Upper lobe of left lung (tissue), 6 donors: Measurements from ENCODE around the gene IL21R. TPM values are rescaled to one million over a fixed set of nuclear protein-coding genes. Genes with fewer than 3 reads are reported as not detected.

Source experiments
- ATAC-seq, 2 donors: fragments of 200-7000 bp; cut with Tn5 transposase; one replicate each; pipeline ENCODE4 v1.9.1; 2022; ENCODE audit warnings: mild to moderate bottlenecking in 2 of 2, moderate library complexity in 2 of 2; ENCODE audit not compliant: low FRiP score in 2 of 2
- DNase-seq, 2 donors: peaks; one replicate each; pipeline ENCODE4 v3.0.0-alpha.2; 2019 to 2020
- H3K27ac ChIP-seq, 4 donors: fragments of 200-600 bp; sonication (generic); one replicate each; pipeline ENCODE4 v1.5.1; 2016 to 2019
- H3K27me3 ChIP-seq, 4 donors: fragments of 200-600 bp; sonication (generic); one replicate each; pipeline ENCODE4 v1.5.1; 2017 to 2019
- H3K36me3 ChIP-seq, 4 donors: fragments of 200-600 bp; sonication (generic); one replicate each; pipeline ENCODE4 v1.5.1; 2016 to 2019
- H3K4me1 ChIP-seq, 4 donors: fragments of 200-600 bp; sonication (generic); one replicate each; pipeline ENCODE4 v1.5.1; 2018 to 2019
- H3K4me3 ChIP-seq, 4 donors: fragments of 200-600 bp; sonication (generic); one replicate each; pipeline ENCODE4 v1.5.1; 2017 to 2019; ENCODE audit warnings: mild to moderate bottlenecking in 2 of 4, moderate library complexity in 1 of 4
- H3K9me3 ChIP-seq, 4 donors: fragments of 200-600 bp; sonication (generic); one replicate each; pipeline ENCODE4 v1.5.1; 2018 to 2019
- CTCF ChIP-seq, 6 experiments: fragments of 450-650 bp in 4 of 6; fragments of 200-600 bp in 2 of 6; sonication (generic) in 2 of 6; IDR thresholded peaks; one replicate each; pipeline ENCODE4 v1.5.1; 2016 to 2019; ENCODE audit warnings: antibody characterized with exemption in 6 of 6
- EP300 ChIP-seq, 4 donors: sonication (generic); formaldehyde crosslinking; IDR thresholded peaks; one replicate each; pipeline ENCODE4 v1.5.1; 2017; ENCODE audit warnings: antibody characterized with exemption in 4 of 4, control low read depth in 2 of 4
- POLR2A ChIP-seq, 4 donors: fragments of 450-650 bp; IDR thresholded peaks; one replicate each; pipeline ENCODE4 v1.5.1; 2016 to 2017; ENCODE audit warnings: antibody characterized with exemption in 4 of 4, mild to moderate bottlenecking in 2 of 4
- POLR2AphosphoS5 ChIP-seq, 2 donors: sonication (generic); formaldehyde crosslinking; IDR thresholded peaks; one replicate each; pipeline ENCODE4 v1.5.1; 2017; ENCODE audit warnings: antibody characterized with exemption in 2 of 2
- WGBS, 2 donors: methylation state at CpG; one replicate each; pipeline ENCODE4 v1.1.5; 2017 to 2018; 5-methylcytosine and 5-hydroxymethylcytosine counted together
- total RNA-seq, 6 donors: library from RNA; depleted of rRNA in 4 of 6; stranded (reverse); fragments of >200 nt in 4 of 6; gene quantifications; one replicate each; pipeline versions ENCODE4 v1.1.0 to v1.2.1, GENCODE V29; 2016 to 2021
- donor health status: DM: no; HTN: no; CAD: no; lungs with moderate emphysema.
- donor health status: DM: no; HTN: yes; CAD: no; lungs with severe emphysema.

IL21R gene
- total RNA-seq, 6 donors from 2014 or later: 2.0 to 10.1 (median 3.6) TPM

- Histone ChIP-seq H3K4me1 (no peaks in the 10 kb centered on the region), H3K36me3 (peaks cover 0 to 15% (median 6%) of the 10 kb centered on the region in 4 donors), H3K9me3 (peaks cover 0 to 5% (median 5%) of the 10 kb centered on the region in 4 donors), H3K4me3 (no peak overlapping the region), H3K27me3 (no peaks in the 10 kb centered on the region), H3K27ac (no peak overlapping the region)
- no peak for DNase-seq
- no peak for TF ChIP-seq CTCF (IDR thresholded peaks at IDR 0.05)
- 75 to 77% methylated on average over 17 to 18 of the region's 18 CpGs for WGBS, 2 donors
- no peak for ATAC-seq
These were observed 37.5 kb downstream of the IL21R start for GRCh38 chr16:27439271-27440018.

DNA sequence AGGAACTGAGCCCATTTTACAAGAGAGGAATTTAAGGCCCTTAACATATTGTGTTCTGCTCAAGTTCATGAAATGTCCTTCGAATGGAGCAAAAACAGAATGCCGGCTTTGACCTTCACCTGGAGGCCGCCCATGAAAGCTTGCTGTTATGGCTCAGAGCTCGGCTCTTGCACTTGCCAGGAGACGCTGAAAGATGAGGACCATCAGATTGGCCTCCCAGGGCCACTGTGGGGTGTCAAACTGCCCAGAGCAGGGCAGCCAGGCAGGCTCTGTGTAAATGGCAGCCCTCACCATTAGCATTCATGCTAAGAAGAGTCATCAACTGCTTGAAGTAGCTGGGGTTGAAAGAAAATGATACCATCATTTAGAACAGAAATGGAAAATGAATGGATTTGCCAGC, 39.3 kb downstream of the IL21R start:
- DNase-seq: no peak
- WGBS, 2 donors: 94 to 100% methylated on average over 3 to 5 of the region's 5 CpGs

GRCh38 chr16:27441998-27442397, 40.0 kb downstream of the IL21R start:
- Histone ChIP-seq H3K4me1 (no peaks in the 10 kb centered on the region), H3K4me3 (no peak overlapping the region), H3K36me3 (peaks cover 0 to 38% (median 17%) of the 10 kb centered on the region in 4 donors), H3K27ac (no peak overlapping the region), H3K9me3 (peaks cover 0 to 12% (median 9%) of the 10 kb centered on the region in 4 donors), H3K27me3 (no peaks in the 10 kb centered on the region)
- WGBS, 2 donors: 90 to 91% methylated on average over 8 of the region's 8 CpGs
- no peak for ATAC-seq
- DNase-seq: no peak
- no peak for TF ChIP-seq POLR2A (IDR thresholded peaks at IDR 0.05)
- no peak for TF ChIP-seq POLR2AphosphoS5 (IDR thresholded peaks at IDR 0.05)
- no peak for TF ChIP-seq CTCF (IDR thresholded peaks at IDR 0.05)
- no peak for TF ChIP-seq EP300 (IDR thresholded peaks at IDR 0.05)

More for the DNA sequence above, 39.3 kb downstream of the IL21R start:
- Histone ChIP-seq H3K4me1 (no peaks in the 10 kb centered on the region), H3K36me3 (peaks cover 0 to 31% (median 17%) of the 10 kb centered on the region in 4 donors), H3K27ac (no peak overlapping the region), H3K27me3 (no peaks in the 10 kb centered on the region), H3K9me3 (peaks cover 0 to 12% (median 9%) of the 10 kb centered on the region in 4 donors), H3K4me3 (no peak overlapping the region)
- no peak for TF ChIP-seq POLR2AphosphoS5 (IDR thresholded peaks at IDR 0.05)
- TF ChIP-seq POLR2A (IDR thresholded peaks at IDR 0.05): no peak
- no peak for TF ChIP-seq CTCF (IDR thresholded peaks at IDR 0.05)
- TF ChIP-seq EP300 (IDR thresholded peaks at IDR 0.05): no peak
- ATAC-seq: no peak

GRCh38 chr16:27444015-27444414, 42.0 kb downstream of the IL21R start:
- WGBS, 2 donors: 55 to 64% methylated on average over 2 of the region's 2 CpGs
- no peaks in the 10 kb centered on the region for H3K4me1 ChIP-seq
- DNase-seq (no peak), ATAC-seq (no peak)
- no peaks in the 10 kb centered on the region for H3K27me3 ChIP-seq
- H3K9me3 ChIP-seq: peaks cover 0 to 12% (median 9%) of the 10 kb centered on the region in 4 donors
- peaks cover 0 to 41% (median 17%) of the 10 kb centered on the region in 4 donors for H3K36me3 ChIP-seq
- H3K4me3 ChIP-seq: no peak overlapping the region
- no peak overlapping the region for H3K27ac ChIP-seq
- TF ChIP-seq CTCF (IDR thresholded peaks at IDR 0.05) (no peak), EP300 (IDR thresholded peaks at IDR 0.05) (no peak), POLR2A (IDR thresholded peaks at IDR 0.05) (no peak), POLR2AphosphoS5 (IDR thresholded peaks at IDR 0.05) (no peak)

GRCh38 chr16:27444470-27444869, 42.5 kb downstream of the IL21R start:
- H3K9me3 ChIP-seq: peaks cover 0 to 12% (median 9%) of the 10 kb centered on the region in 4 donors
- no peak overlapping the region for H3K4me3 ChIP-seq
- no peak for DNase-seq

More at GRCh38 chr16:27444470-27444869, 42.5 kb downstream of the IL21R start:
- WGBS, 2 donors: 89 to 100% methylated on average over 4 to 5 of the region's 5 CpGs
- TF ChIP-seq EP300 (IDR thresholded peaks at IDR 0.05) (no peak), POLR2A (IDR thresholded peaks at IDR 0.05) (no peak), CTCF (IDR thresholded peaks at IDR 0.05) (no peak)
- no peak for ATAC-seq
- H3K4me1 ChIP-seq: peaks cover 0 to 3% (median 2%) of the 10 kb centered on the region in 4 donors
- H3K36me3 ChIP-seq: peaks cover 0 to 41% (median 17%) of the 10 kb centered on the region in 4 donors
- H3K27me3 ChIP-seq: no peaks in the 10 kb centered on the region
- no peak overlapping the region for H3K27ac ChIP-seq
